ENCODE results near the gene CEP19. TPM values are rescaled to one million over a fixed set of nuclear protein-coding genes. Genes with fewer than 3 reads are reported as not detected.
A peak's percentile ranks its signal among the peaks of the same experiment; 100 is the strongest.

The CEP19 gene
- total RNA-seq, 1 experiment from 2014 or later: 1.3 TPM

DNA sequence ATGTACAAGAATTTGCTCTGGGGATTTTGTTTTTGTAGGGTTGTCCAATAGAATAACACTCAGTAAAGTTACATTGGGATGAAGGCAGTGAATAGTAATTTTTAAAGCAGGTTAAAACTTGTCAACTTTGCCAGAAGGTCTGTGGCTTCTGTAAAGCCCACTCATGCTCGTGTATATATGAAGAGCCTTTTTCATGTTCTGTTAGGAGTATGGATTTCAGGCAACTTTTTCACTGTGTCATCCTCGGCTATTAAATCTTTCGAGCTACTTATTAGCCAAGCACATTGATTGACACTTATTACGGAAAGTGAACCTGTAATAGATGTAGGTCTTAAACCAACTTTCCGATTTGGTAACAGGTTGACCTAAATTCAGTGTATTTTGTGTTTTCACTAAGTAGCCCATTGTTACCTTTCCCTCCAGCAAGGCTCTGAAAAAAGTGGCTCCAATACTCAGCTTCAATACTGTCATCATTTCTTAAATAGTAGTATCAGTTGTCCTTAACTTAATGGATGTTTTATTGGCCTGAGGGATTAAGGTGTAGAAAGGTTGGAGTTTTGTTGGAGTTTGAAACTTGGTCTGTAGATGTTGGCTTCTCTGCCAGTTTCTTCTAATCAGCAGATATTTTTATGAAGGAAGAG, 29.3 kb upstream of the CEP19 start:
- Histone ChIP-seq H4K8ac (replicated peaks; ENCODE audit: insufficient read length, low read depth, low read length) (no peak overlapping the region), H4K5ac (ENCODE audit: insufficient read length, low read depth, low read length) (no peak overlapping the region), H2BK5ac (ENCODE audit: insufficient read length, low read length) (no peak overlapping the region), H3K4me1 (ENCODE audit: insufficient read depth, low read length) (no peaks in the 10 kb centered on the region; the same call in 1 of the 2 replicates), H3K23ac (ENCODE audit: insufficient read length, low read depth, low read length) (no peak overlapping the region), H3K9me3 (ENCODE audit: control insufficient read depth, low read depth, low read length) (no peaks in the 10 kb centered on the region), H3K79me2 (ENCODE audit: insufficient read depth, low read length) (peaks cover 32% of the 10 kb centered on the region; the same call in 1 of the 2 replicates), H4K20me1 (ENCODE audit: control insufficient read depth, insufficient read depth, insufficient read length) (no peaks in the 10 kb centered on the region), H2BK15ac (ENCODE audit: low read depth, low read length) (no peak overlapping the region), H3K9ac (ENCODE audit: extremely low read depth, insufficient read length, low read length) (peak overlapping the region; percentile 89), H3K4ac (ENCODE audit: low read depth, low read length) (no peak overlapping the region), H3T11ph (ENCODE audit: low read length) (no peak overlapping the region), H3K27ac (ENCODE audit: insufficient read length, low read depth, low read length) (no peak overlapping the region), H3K23me2 (ENCODE audit: insufficient read length, low read depth, low read length, poor library complexity, severe bottlenecking) (peaks cover 7% of the 10 kb centered on the region), H2BK20ac (ENCODE audit: low read depth, low read length, poor library complexity, severe bottlenecking) (no peak overlapping the region), H3K56ac (ENCODE audit: insufficient read length, low read depth, low read length) (no peak overlapping the region), H2BK12ac (ENCODE audit: insufficient read length, low read depth, low read length) (no peak overlapping the region), H4K91ac (ENCODE audit: insufficient read length, low read depth, low read length) (no peak overlapping the region), H3K79me1 (ENCODE audit: insufficient read depth, low read depth, low read length, poor library complexity, severe bottlenecking) (no peaks in the 10 kb centered on the region), H2AK5ac (ENCODE audit: insufficient read length, low read length) (no peak overlapping the region), H2BK120ac (ENCODE audit: low read depth, low read length, poor library complexity, severe bottlenecking) (no peak overlapping the region), H3K4me2 (ENCODE audit: insufficient read depth, insufficient read length, low read length) (peak overlapping the region; percentile 97), H2AFZ (ENCODE audit: low read length) (no peak overlapping the region), H3K14ac (ENCODE audit: insufficient read depth, low read length) (no peak overlapping the region), H3K27me3 (ENCODE audit: insufficient read depth, low read length) (no peaks in the 10 kb centered on the region), H3K18ac (ENCODE audit: insufficient read length, low read depth, low read length) (no peak overlapping the region)
- H3K9me3 Mint-ChIP-seq: peaks cover 3 to 5% of the 10 kb centered on the region in 2 experiments; a peak in 4 of 5 replicates
- H3K36me3 Mint-ChIP-seq (ENCODE audit: insufficient read depth in 1 of 3, low read depth in 3 of 3): peaks cover 5 to 12% (median 6%) of the 10 kb centered on the region in 3 experiments; a peak in 5 of 7 replicates
- TF ChIP-seq, protein P1, sequence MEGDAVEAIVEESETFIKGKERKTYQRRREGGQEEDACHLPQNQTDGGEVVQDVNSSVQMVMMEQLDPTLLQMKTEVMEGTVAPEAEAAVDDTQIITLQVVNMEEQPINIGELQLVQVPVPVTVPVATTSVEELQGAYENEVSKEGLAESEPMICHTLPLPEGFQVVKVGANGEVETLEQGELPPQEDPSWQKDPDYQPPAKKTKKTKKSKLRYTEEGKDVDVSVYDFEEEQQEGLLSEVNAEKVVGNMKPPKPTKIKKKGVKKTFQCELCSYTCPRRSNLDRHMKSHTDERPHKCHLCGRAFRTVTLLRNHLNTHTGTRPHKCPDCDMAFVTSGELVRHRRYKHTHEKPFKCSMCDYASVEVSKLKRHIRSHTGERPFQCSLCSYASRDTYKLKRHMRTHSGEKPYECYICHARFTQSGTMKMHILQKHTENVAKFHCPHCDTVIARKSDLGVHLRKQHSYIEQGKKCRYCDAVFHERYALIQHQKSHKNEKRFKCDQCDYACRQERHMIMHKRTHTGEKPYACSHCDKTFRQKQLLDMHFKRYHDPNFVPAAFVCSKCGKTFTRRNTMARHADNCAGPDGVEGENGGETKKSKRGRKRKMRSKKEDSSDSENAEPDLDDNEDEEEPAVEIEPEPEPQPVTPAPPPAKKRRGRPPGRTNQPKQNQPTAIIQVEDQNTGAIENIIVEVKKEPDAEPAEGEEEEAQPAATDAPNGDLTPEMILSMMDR (conservative IDR thresholded peaks at IDR 0.05): no peak
- DNase-seq: no peak
- no CpG with 5 or more reads among the region's 5 CpGs for WGBS (ENCODE audit: extremely low coverage, insufficient read length, low lambda C conversion rate)
- H3K27ac Mint-ChIP-seq: peak overlapping the region in 2 of 3 experiments; percentile 27 to 99; a peak in 3 of 7 replicates
- peak overlapping the region; percentile 99 for H3K4me3 Mint-ChIP-seq
- H3K27me3 Mint-ChIP-seq (ENCODE audit: low read depth): no peaks in the 10 kb centered on the region
- peaks cover 17 to 25% of the 10 kb centered on the region in 2 experiments for H3K4me1 Mint-ChIP-seq
